ENCODE data around the gene PRICKLE4.

GRCh38 chr6:41733360-41733706 lies 47.2 kb upstream of the PRICKLE4 start:
- TF ChIP-seq, protein P1, sequence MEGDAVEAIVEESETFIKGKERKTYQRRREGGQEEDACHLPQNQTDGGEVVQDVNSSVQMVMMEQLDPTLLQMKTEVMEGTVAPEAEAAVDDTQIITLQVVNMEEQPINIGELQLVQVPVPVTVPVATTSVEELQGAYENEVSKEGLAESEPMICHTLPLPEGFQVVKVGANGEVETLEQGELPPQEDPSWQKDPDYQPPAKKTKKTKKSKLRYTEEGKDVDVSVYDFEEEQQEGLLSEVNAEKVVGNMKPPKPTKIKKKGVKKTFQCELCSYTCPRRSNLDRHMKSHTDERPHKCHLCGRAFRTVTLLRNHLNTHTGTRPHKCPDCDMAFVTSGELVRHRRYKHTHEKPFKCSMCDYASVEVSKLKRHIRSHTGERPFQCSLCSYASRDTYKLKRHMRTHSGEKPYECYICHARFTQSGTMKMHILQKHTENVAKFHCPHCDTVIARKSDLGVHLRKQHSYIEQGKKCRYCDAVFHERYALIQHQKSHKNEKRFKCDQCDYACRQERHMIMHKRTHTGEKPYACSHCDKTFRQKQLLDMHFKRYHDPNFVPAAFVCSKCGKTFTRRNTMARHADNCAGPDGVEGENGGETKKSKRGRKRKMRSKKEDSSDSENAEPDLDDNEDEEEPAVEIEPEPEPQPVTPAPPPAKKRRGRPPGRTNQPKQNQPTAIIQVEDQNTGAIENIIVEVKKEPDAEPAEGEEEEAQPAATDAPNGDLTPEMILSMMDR (IDR thresholded peaks at IDR 0.05), result no peak
- TF ChIP-seq EZH2 (IDR thresholded peaks at IDR 0.05; ENCODE audit: borderline replicate concordance, insufficient read depth, low read depth, low read length, poor library complexity, severe bottlenecking), result no peak

All from B cell (primary cell).